CD8-positive, alpha-beta memory T cell (primary cell): ENCODE results near the gene PLEKHA3. TPM values are rescaled to one million over a fixed set of nuclear protein-coding genes. Genes with fewer than 3 reads are reported as not detected.

Source experiments
- CTCF ChIA-PET: fragments of 350-600 bp; sonication (Branson Sonifier 250); formaldehyde crosslinking; loops from one replicate; lab custom pipeline; 2021; ENCODE audit warnings: antibody characterized with exemption; lab: Charles Lee
- POLR2A ChIA-PET: fragments of 350-600 bp; sonication (Branson Sonifier 250); formaldehyde crosslinking; loops from one replicate; lab custom pipeline; 2021; ENCODE audit warnings: antibody characterized with exemption; lab: Charles Lee
- DNase-seq, 5 donors: peaks; one replicate each; pipeline versions ENCODE4 v3.0.0 to v3.0.0-alpha.2; 2020 to 2022; ENCODE audit warnings: mixed read lengths in 1 of 5
- H3K27ac ChIP-seq: one replicate; pipeline ENCODE4 v1.7.0; 2013; ENCODE audit warnings: low read depth, mild to moderate bottlenecking, low read length, moderate library complexity
- H3K27me3 ChIP-seq: 2 replicates; pipeline ENCODE4 v1.7.0; 2013; ENCODE audit warnings: low read length, mild to moderate bottlenecking; ENCODE audit not compliant: insufficient read depth, poor library complexity, severe bottlenecking
- H3K36me3 ChIP-seq: 2 replicates; pipeline ENCODE4 v1.7.0; 2013; ENCODE audit warnings: mild to moderate bottlenecking, low read length, moderate library complexity; ENCODE audit not compliant: insufficient read depth
- H3K4me1 ChIP-seq: 2 replicates; pipeline ENCODE4 v1.7.0; 2013; ENCODE audit warnings: mild to moderate bottlenecking, low read length, moderate library complexity; ENCODE audit not compliant: insufficient read depth
- H3K4me3 ChIP-seq: 2 replicates; pipeline ENCODE4 v1.7.0; 2013; ENCODE audit warnings: mild to moderate bottlenecking, low read length
- H3K9me3 ChIP-seq: 2 replicates; pipeline ENCODE4 v1.7.0; 2013; ENCODE audit warnings: mild to moderate bottlenecking, low read length
- H3K27ac Mint-ChIP-seq, 8 donors: one replicate each; pipeline ENCODE4 v1.8.0; 2020 to 2021; ENCODE audit warnings: mixed read lengths in 8 of 8, mild to moderate bottlenecking in 6 of 8, inconsistent platforms in 3 of 8, moderate library complexity in 3 of 8
- H3K27me3 Mint-ChIP-seq, 2 donors: one replicate each; pipeline ENCODE4 v1.8.0; 2020 to 2021; ENCODE audit warnings: mixed read lengths in 2 of 2, mild to moderate bottlenecking in 1 of 2, moderate library complexity in 1 of 2
- H3K36me3 Mint-ChIP-seq, 3 donors: one replicate each; pipeline ENCODE4 v1.8.0; 2020 to 2021; ENCODE audit warnings: mixed read lengths in 3 of 3, inconsistent platforms in 1 of 3, mild to moderate bottlenecking in 1 of 3
- H3K4me1 Mint-ChIP-seq, 3 donors: one replicate each; pipeline ENCODE4 v1.8.0; 2020 to 2021; ENCODE audit warnings: mixed read lengths in 3 of 3, inconsistent platforms in 1 of 3, mild to moderate bottlenecking in 1 of 3
- H3K4me3 Mint-ChIP-seq, 7 donors: one replicate each; pipeline ENCODE4 v1.8.0; 2020 to 2021; ENCODE audit warnings: mixed read lengths in 7 of 7, mild to moderate bottlenecking in 6 of 7, moderate library complexity in 4 of 7, inconsistent platforms in 2 of 7
- H3K9me3 Mint-ChIP-seq, 5 donors: one replicate each; pipeline ENCODE4 v1.8.0; 2020 to 2022; ENCODE audit warnings: mixed read lengths in 5 of 5, mild to moderate bottlenecking in 3 of 5, moderate library complexity in 2 of 5, inconsistent platforms in 1 of 5
- polyA plus RNA-seq: library from polyadenylated mRNA; unstranded; fragments of 300-500 nt; fragmentation: Illumina TruSeq; gene quantifications from one replicate; pipeline ENCODE4 v1.2.3, GENCODE V29; 2021
- total RNA-seq, 2 experiments: library from RNA; stranded (reverse); gene quantifications; one replicate each; pipeline ENCODE4 v1.2.3, GENCODE V29; 2021

PLEKHA3 gene
- total and polyA plus RNA-seq, 3 experiments from 2014 or later = 25.1 to 34.9 (median 28.1) TPM

DNA sequence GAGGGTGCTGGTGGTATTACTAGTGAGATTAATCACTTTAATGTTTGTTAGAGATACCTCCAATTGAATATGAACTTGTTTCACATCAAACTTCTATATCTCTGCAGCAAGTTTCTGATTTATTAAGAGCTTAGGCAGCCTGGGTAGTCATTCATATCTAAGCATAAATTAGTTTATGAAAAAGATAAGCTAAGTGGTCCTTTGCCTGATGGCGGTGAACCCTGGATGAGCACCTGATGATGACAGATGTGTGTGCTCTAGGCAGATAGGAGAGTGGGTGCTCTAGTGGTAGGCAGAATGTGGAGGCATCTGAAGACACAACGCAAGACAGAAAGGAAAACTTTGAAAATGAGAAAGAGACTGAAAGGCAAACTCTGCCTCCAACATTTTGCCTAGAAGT lies 6.9 kb upstream of the PLEKHA3 start:
- ChIA-PET CTCF (no interaction called here), POLR2A (interaction anchor here (0.5 kb wide), 1 partner anchor 22 kb away, joined by 3 read pairs; the partner anchor contains the start of genes PJVK and PRKRA)
- DNase-seq = no peak
- H3K27me3 Mint-ChIP-seq = no peaks in the 10 kb centered on the region
- no peaks in the 10 kb centered on the region for H3K9me3 ChIP-seq
- peaks cover 4 to 11% (median 4%) of the 10 kb centered on the region in 3 donors for H3K4me1 Mint-ChIP-seq
- H3K27ac Mint-ChIP-seq = no peak overlapping the region
- H3K27ac ChIP-seq = no peak overlapping the region
- H3K9me3 Mint-ChIP-seq = no peaks in the 10 kb centered on the region
- peak overlapping the region in 1 of 7 donors; percentile 5 for H3K4me3 Mint-ChIP-seq
- H3K36me3 Mint-ChIP-seq = peaks cover 0 to 2% (median 0%) of the 10 kb centered on the region in 3 donors
- H3K4me1 ChIP-seq = no peaks in the 10 kb centered on the region
- H3K4me3 ChIP-seq = no peak overlapping the region
- no peaks in the 10 kb centered on the region for H3K36me3 ChIP-seq
- no peaks in the 10 kb centered on the region for H3K27me3 ChIP-seq

DNA sequence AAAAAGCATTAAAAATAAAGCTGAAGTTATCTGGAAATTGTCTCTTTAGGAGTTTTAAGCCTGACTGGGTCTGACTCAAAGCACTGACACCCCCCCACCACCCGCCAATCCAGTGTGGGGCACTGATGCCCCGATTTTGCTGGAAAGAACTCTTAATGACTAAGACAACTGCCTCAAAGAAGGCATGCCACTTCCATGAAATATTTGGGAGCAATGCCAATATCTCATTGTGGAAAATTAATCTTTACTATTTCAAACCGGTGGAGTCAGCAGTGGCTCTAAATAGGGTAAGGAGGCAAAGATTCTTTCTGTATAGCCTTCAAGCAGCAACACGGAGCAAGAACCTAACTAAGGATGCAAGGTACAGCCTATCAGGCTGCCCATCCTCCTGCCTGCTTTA lies 6.3 kb upstream of the PLEKHA3 start:
- H3K36me3 Mint-ChIP-seq = peaks cover 0 to 8% (median 0%) of the 10 kb centered on the region in 3 donors
- H3K36me3 ChIP-seq = no peaks in the 10 kb centered on the region
- DNase-seq = no peak
- no peak overlapping the region for H3K4me3 Mint-ChIP-seq
- H3K4me3 ChIP-seq = no peak overlapping the region
- peak overlapping the region in 1 of 8 donors; percentile 36 for H3K27ac Mint-ChIP-seq
- no peaks in the 10 kb centered on the region for H3K9me3 ChIP-seq
- no peaks in the 10 kb centered on the region for H3K27me3 Mint-ChIP-seq
- no peaks in the 10 kb centered on the region for H3K9me3 Mint-ChIP-seq
- H3K4me1 ChIP-seq = no peaks in the 10 kb centered on the region
- ChIA-PET CTCF (no interaction called here), POLR2A (no interaction called here)
- H3K27me3 ChIP-seq = no peaks in the 10 kb centered on the region
- H3K4me1 Mint-ChIP-seq = peaks cover 8 to 15% (median 9%) of the 10 kb centered on the region in 3 donors
- no peak overlapping the region for H3K27ac ChIP-seq

DNA sequence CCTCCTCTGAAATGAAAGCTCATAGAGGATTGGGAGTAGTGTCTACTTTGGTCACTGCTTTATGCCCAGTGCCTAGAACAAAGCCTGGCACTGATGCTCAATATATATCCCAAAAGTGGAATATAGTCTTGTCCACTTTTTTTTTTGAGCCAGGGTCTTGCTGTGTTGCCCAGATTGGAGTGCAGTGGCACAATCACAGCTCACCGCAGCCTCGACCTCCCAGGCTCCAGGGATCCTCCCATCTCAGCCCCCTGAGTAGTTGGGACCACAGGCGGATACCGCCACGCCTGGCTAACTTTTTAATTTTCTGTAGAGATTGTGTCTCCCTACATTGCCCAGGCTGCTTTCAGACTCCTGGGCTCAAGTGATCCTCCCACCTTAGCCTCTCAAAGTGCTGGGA lies 5.7 kb upstream of the PLEKHA3 start:
- Mint-ChIP-seq H3K4me3 (no peak overlapping the region), H3K27me3 (no peaks in the 10 kb centered on the region), H3K27ac (peak overlapping the region in 1 of 8 donors; percentile 33), H3K36me3 (peaks cover 0 to 10% (median 0%) of the 10 kb centered on the region in 3 donors), H3K4me1 (peaks cover 14 to 21% (median 14%) of the 10 kb centered on the region in 3 donors), H3K9me3 (no peaks in the 10 kb centered on the region)
- Histone ChIP-seq H3K27ac (no peak overlapping the region), H3K4me1 (peaks cover 5% of the 10 kb centered on the region), H3K4me3 (no peak overlapping the region), H3K27me3 (no peaks in the 10 kb centered on the region), H3K9me3 (no peaks in the 10 kb centered on the region), H3K36me3 (no peaks in the 10 kb centered on the region)
- CTCF ChIA-PET = no interaction called here
- POLR2A ChIA-PET = no interaction called here
- DNase-seq = no peak

DNA sequence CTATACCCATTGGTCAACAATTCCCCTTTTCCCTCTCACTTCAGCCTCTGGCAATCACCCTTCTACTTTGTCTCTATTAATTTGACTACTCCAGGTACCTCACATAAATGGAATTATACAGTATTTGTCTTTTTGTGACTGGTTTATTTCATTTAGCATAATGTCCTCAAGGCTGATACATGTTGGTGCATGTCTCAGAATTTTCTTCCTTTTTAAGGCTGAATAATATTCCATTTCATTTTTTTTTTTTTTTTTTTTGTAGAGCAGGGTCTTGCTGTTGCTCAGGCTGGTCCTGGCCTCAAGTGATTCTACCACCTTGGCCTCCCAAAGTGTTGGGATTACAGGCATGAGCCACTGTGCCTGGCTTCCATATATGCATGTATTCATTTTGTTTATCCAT lies 3.8 kb upstream of the PLEKHA3 start:
- H3K4me3 Mint-ChIP-seq = no peak overlapping the region
- H3K27ac Mint-ChIP-seq = peak overlapping the region in 3 of 8 donors; percentile 14 to 46 (median 32)
- peaks cover 0 to 15% (median 0%) of the 10 kb centered on the region in 3 donors for H3K36me3 Mint-ChIP-seq
- no peaks in the 10 kb centered on the region for H3K27me3 ChIP-seq
- ChIA-PET CTCF (no interaction called here), POLR2A (interaction anchor here (1.2 kb wide), 1 partner anchor 25 kb away, joined by 5 read pairs; the partner anchor contains the start of genes PJVK and PRKRA)
- no peaks in the 10 kb centered on the region for H3K9me3 ChIP-seq
- no peak for DNase-seq
- H3K36me3 ChIP-seq = no peaks in the 10 kb centered on the region
- H3K4me1 Mint-ChIP-seq = peaks cover 22 to 33% (median 26%) of the 10 kb centered on the region in 3 donors
- peaks cover 16% of the 10 kb centered on the region for H3K4me1 ChIP-seq
- no peak overlapping the region for H3K27ac ChIP-seq
- H3K27me3 Mint-ChIP-seq = no peaks in the 10 kb centered on the region
- no peaks in the 10 kb centered on the region for H3K9me3 Mint-ChIP-seq
- H3K4me3 ChIP-seq = no peak overlapping the region

GRCh38 chr2:178477443-178478129 lies 2.7 kb upstream of the PLEKHA3 start:
- CTCF ChIA-PET = interaction anchor here (0.6 kb wide), 1 partner anchor 17 kb away, joined by 3 read pairs; no protein-coding TSS in a partner anchor

DNA sequence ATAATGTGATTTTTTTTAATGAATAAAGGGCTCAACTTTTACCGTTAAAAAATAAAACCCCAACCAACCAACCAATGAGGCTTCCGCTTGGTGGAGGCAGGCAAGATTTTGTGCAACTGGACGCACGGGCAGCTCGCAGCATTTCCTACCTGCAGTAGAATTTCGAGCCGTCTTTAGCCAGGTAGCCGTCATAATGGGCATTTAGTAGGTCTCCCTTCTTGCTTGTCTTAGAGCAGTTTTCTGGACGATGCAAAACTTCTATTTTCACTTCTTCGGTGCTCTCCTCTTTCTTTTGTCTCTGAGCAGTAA lies 2.2 kb upstream of the PLEKHA3 start:
- Mint-ChIP-seq H3K4me3 (peak overlapping the region; percentile 92 to 99 (median 98)), H3K36me3 (peaks cover 0 to 15% (median 0%) of the 10 kb centered on the region in 3 donors), H3K9me3 (no peaks in the 10 kb centered on the region), H3K27me3 (no peaks in the 10 kb centered on the region), H3K4me1 (peaks cover 37 to 50% (median 41%) of the 10 kb centered on the region in 3 donors), H3K27ac (peak overlapping the region; percentile 92 to 100 (median 98))
- Histone ChIP-seq H3K4me1 (peaks cover 32% of the 10 kb centered on the region), H3K9me3 (no peaks in the 10 kb centered on the region), H3K36me3 (no peaks in the 10 kb centered on the region), H3K27ac (peak overlapping the region; percentile 93), H3K4me3 (peak overlapping the region; percentile 98), H3K27me3 (no peaks in the 10 kb centered on the region)
- CTCF ChIA-PET = interaction anchor here (0.6 kb wide), 1 partner anchor 17 kb away, joined by 3 read pairs; no protein-coding TSS in a partner anchor
- no peak for DNase-seq
- POLR2A ChIA-PET = no interaction called here

More at GRCh38 chr2:178477443-178478129, 2.7 kb upstream of the PLEKHA3 start:
- Histone ChIP-seq H3K27me3 (no peaks in the 10 kb centered on the region), H3K4me1 (peaks cover 27% of the 10 kb centered on the region), H3K36me3 (no peaks in the 10 kb centered on the region), H3K27ac (peak overlapping the region; percentile 93), H3K9me3 (no peaks in the 10 kb centered on the region), H3K4me3 (peak overlapping the region; percentile 98)
- Mint-ChIP-seq H3K27me3 (no peaks in the 10 kb centered on the region), H3K9me3 (no peaks in the 10 kb centered on the region), H3K4me3 (peak overlapping the region; percentile 92 to 99 (median 98)), H3K36me3 (peaks cover 0 to 15% (median 0%) of the 10 kb centered on the region in 3 donors), H3K4me1 (peaks cover 33 to 45% (median 37%) of the 10 kb centered on the region in 3 donors), H3K27ac (peak overlapping the region; percentile 63 to 100 (median 98))
- POLR2A ChIA-PET = no interaction called here
- no peak for DNase-seq

GRCh38 chr2:178478439-178479274 lies 1.6 kb upstream of the PLEKHA3 start, which contains the start of gene FKBP7:
Gene FKBP7, minus strand, starts transcription at chr2:178478600. Its CDS starts 101 bp downstream, at chr2:178478499.
- peak within 1 kb of the TSS; percentile 92 to 99 (median 98) for H3K4me3 Mint-ChIP-seq
- no peaks in the 10 kb centered on the region for H3K9me3 Mint-ChIP-seq
- peak; percentile 81 to 91 (median 86) for DNase-seq
- no peaks in the 10 kb centered on the region for H3K27me3 ChIP-seq
- peaks cover 0 to 15% (median 0%) of the 10 kb centered on the region in 3 donors for H3K36me3 Mint-ChIP-seq
- H3K9me3 ChIP-seq = no peaks in the 10 kb centered on the region
- POLR2A ChIA-PET = interaction anchor here (1.1 kb wide), 1 partner anchor 28 kb away, joined by 6 read pairs; the partner anchor contains the start of genes PJVK and PRKRA
- peak within 1 kb of the TSS; percentile 92 to 100 (median 98) for H3K27ac Mint-ChIP-seq
- peak within 1 kb of the TSS; percentile 93 for H3K27ac ChIP-seq
- CTCF ChIA-PET = interaction anchor here (0.5 to 1.2 kb wide), 3 partner anchors 33 to 77 kb away, joined by 3 read pairs; no protein-coding TSS in a partner anchor
- no peaks in the 10 kb centered on the region for H3K36me3 ChIP-seq
- peak within 1 kb of the TSS; percentile 98 for H3K4me3 ChIP-seq
- peaks cover 37 to 53% (median 45%) of the 10 kb centered on the region in 3 donors for H3K4me1 Mint-ChIP-seq
- peaks cover 34% of the 10 kb centered on the region for H3K4me1 ChIP-seq
- H3K27me3 Mint-ChIP-seq = no peaks in the 10 kb centered on the region
